ENCODE results near the gene CSNK2A1. TPM values are rescaled to one million over a fixed set of nuclear protein-coding genes. Genes with fewer than 3 reads are reported as not detected.

Gene CSNK2A1
- polyA plus RNA-seq, 1 donor: 120 TPM

DNA sequence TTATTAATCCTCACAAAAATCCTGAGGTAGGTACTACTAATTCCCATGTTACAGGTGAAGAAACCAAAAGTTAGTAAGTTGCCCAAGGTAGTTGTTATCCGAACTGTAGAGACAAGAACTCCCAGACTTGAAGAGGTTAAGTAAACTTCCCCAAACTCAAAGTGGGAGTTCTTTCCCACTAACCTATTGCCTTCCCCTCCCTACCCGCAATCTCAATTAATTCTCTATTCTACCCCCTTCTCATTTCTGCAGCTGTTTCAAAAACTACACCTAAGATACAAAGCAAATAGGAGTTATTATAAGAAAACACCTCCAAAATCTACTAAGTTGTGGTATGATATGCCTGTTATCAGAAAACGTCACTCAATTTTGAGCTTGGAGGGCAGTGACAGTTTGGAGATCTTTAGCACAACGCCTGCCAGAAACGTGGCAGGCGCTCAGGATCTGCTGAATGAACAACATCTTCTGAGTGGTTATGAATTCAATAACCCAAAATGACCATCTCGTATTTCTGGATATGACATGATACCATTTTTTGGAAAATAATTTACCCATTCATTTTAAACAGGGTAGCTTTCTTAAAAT lies 7.1 kb downstream of the CSNK2A1 start:
- H3K4me3 ChIP-seq (ENCODE audit: low read length): peak overlapping the region; percentile 7
- no peaks in the 10 kb centered on the region for H3K9me3 ChIP-seq (ENCODE audit: control insufficient read depth, low read depth, low read length)
- 32% methylated on average over 4 of the region's 7 CpGs for WGBS (ENCODE audit: insufficient coverage, low lambda C conversion rate)
- no peaks in the 10 kb centered on the region for H3K27me3 ChIP-seq (ENCODE audit: control insufficient read depth, insufficient read depth, low read length)
- peaks cover 47% of the 10 kb centered on the region for H3K4me1 ChIP-seq (ENCODE audit: control insufficient read depth, insufficient read depth, low read length)
- H3K36me3 ChIP-seq (ENCODE audit: control insufficient read depth, insufficient read depth, low read length): no peaks in the 10 kb centered on the region
- H3K27ac ChIP-seq (ENCODE audit: low read length): peak overlapping the region; percentile 70
- no peak for DNase-seq

DNA sequence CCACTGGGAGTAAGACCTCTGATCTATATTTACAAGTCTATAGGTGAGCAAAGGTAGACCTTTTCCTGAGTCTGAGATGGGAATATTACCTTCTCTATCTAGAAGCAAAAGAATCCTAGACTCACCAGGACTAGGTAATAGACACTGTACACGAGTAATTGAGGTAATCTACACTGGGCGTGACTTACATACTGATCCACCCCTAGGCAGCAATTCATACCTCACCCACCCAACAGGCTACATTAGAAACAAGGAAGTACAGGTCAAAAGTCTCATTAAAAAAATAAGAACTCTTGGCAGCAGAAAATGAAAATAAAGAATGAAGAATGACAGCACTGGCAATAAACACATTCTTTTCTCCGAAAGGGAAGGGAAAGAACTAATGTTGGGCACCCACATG lies 7.6 kb downstream of the CSNK2A1 start:
- Histone ChIP-seq H3K27me3 (ENCODE audit: control insufficient read depth, insufficient read depth, low read length) (no peaks in the 10 kb centered on the region), H3K4me3 (ENCODE audit: low read length) (peak overlapping the region; percentile 7), H3K36me3 (ENCODE audit: control insufficient read depth, insufficient read depth, low read length) (no peaks in the 10 kb centered on the region), H3K9me3 (ENCODE audit: control insufficient read depth, low read depth, low read length) (no peaks in the 10 kb centered on the region), H3K4me1 (ENCODE audit: control insufficient read depth, insufficient read depth, low read length) (peaks cover 49% of the 10 kb centered on the region), H3K27ac (ENCODE audit: low read length) (peak overlapping the region; percentile 84)
- no CpG with 5 or more reads among the region's 3 CpGs for WGBS (ENCODE audit: insufficient coverage, low lambda C conversion rate)
- DNase-seq: peak; percentile 81 to 92

DNA sequence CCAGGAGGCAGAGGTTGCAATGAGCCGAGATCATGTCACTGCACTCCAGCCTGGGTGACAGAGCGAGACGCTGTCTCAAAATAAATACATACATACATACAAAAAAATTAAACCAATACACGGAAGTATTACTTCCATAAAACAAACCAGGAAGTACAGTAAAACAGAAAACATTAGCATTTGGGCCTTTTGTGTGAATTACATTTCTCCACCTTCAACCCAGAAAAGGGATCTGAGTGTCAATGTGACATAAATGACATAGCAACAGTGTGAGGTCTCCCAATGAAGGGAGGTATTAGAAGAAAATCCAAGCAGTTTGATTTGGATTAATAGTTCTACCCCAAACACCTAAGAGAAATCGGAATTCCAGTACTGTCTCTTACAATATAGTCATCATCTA lies 10.1 kb downstream of the CSNK2A1 start:
- Histone ChIP-seq H3K27me3 (ENCODE audit: control insufficient read depth, insufficient read depth, low read length) (no peaks in the 10 kb centered on the region), H3K36me3 (ENCODE audit: control insufficient read depth, insufficient read depth, low read length) (peaks cover 6% of the 10 kb centered on the region), H3K4me1 (ENCODE audit: control insufficient read depth, insufficient read depth, low read length) (peaks cover 44% of the 10 kb centered on the region), H3K9me3 (ENCODE audit: control insufficient read depth, low read depth, low read length) (no peaks in the 10 kb centered on the region), H3K27ac (ENCODE audit: low read length) (no peak overlapping the region), H3K4me3 (ENCODE audit: low read length) (no peak overlapping the region)
- WGBS (ENCODE audit: insufficient coverage, low lambda C conversion rate): no CpG with 5 or more reads among the region's 5 CpGs
- DNase-seq: no peak

DNA sequence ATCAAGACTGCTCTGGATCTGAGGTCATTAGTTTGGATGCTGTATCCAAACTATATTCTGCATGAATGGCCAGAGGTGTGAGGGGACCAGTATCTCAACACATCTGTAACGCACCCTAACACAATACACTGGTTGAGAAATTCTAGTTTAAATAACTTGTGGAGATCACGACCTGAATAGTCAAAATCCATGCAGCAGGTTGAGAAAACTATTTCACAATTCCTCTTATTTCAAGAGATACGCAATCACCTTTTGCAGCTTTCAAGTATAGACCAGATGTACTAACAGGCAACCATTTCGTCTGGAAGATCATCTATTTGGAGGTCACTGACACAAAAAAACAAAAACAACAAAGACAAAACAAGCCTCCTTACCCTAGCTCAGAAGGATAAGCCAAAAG lies 11.1 kb downstream of the CSNK2A1 start:
- no peak for DNase-seq
- H3K27me3 ChIP-seq (ENCODE audit: control insufficient read depth, insufficient read depth, low read length): no peaks in the 10 kb centered on the region
- H3K36me3 ChIP-seq (ENCODE audit: control insufficient read depth, insufficient read depth, low read length): peaks cover 6% of the 10 kb centered on the region
- H3K4me1 ChIP-seq (ENCODE audit: control insufficient read depth, insufficient read depth, low read length): peaks cover 49% of the 10 kb centered on the region
- no peak overlapping the region for H3K4me3 ChIP-seq (ENCODE audit: low read length)
- no peaks in the 10 kb centered on the region for H3K9me3 ChIP-seq (ENCODE audit: control insufficient read depth, low read depth, low read length)
- WGBS (ENCODE audit: insufficient coverage, low lambda C conversion rate): 50% methylated on average over 1 of the region's 4 CpGs
- no peak overlapping the region for H3K27ac ChIP-seq (ENCODE audit: low read length)

DNA sequence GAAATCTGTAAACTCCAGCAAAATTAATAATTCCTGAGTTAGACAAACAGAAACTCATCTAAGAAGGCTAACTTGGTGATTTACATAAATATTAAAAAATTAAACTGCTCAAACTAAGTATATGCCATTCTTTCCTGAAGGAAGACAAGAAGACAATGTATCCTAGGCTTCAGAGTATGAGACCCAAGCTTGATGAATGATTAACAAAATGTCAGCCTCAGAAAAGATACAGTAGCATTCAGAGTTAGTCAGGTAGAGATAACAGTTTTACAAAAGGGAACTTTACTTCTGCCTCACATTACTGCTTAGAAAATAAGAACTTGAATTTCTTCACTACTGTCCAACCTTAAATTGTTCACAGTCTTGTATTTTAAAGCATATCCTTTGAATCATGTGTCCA lies 12.0 kb downstream of the CSNK2A1 start:
- peak in 1 of 2 donors; percentile 54 for DNase-seq
- Histone ChIP-seq H3K4me1 (ENCODE audit: control insufficient read depth, insufficient read depth, low read length) (peaks cover 42% of the 10 kb centered on the region), H3K27ac (ENCODE audit: low read length) (peak overlapping the region; percentile 31), H3K4me3 (ENCODE audit: low read length) (no peak overlapping the region), H3K9me3 (ENCODE audit: control insufficient read depth, low read depth, low read length) (peaks cover 2% of the 10 kb centered on the region), H3K27me3 (ENCODE audit: control insufficient read depth, insufficient read depth, low read length) (no peaks in the 10 kb centered on the region), H3K36me3 (ENCODE audit: control insufficient read depth, insufficient read depth, low read length) (peaks cover 9% of the 10 kb centered on the region)

DNA sequence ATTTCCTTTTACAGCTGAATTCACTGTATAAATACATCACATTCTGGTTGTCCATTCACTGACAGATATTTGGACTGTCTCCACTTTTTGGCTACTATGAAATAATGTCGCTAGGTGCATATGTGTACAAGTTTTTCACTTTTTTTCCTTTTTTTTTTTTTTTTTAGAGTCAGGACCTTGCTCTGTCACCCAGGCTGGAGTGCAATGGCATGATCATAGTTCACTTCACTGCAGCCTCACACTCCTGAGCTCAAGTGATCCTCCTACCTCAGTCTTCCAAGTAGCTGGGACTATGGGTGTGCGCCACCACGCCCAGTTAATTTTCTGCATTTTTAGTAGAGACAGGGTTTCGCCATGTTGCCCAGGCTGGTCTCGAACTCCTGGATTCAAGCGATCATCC lies 13.3 kb downstream of the CSNK2A1 start:
- Histone ChIP-seq H3K4me3 (ENCODE audit: low read length) (no peak overlapping the region), H3K27ac (ENCODE audit: low read length) (peak overlapping the region; percentile 13), H3K36me3 (ENCODE audit: control insufficient read depth, insufficient read depth, low read length) (peaks cover 15% of the 10 kb centered on the region), H3K9me3 (ENCODE audit: control insufficient read depth, low read depth, low read length) (peaks cover 2% of the 10 kb centered on the region), H3K27me3 (ENCODE audit: control insufficient read depth, insufficient read depth, low read length) (no peaks in the 10 kb centered on the region), H3K4me1 (ENCODE audit: control insufficient read depth, insufficient read depth, low read length) (peaks cover 32% of the 10 kb centered on the region)
- peak; percentile 44 to 53 for DNase-seq
- 83% methylated on average over 1 of the region's 6 CpGs for WGBS (ENCODE audit: insufficient coverage, low lambda C conversion rate)

DNA sequence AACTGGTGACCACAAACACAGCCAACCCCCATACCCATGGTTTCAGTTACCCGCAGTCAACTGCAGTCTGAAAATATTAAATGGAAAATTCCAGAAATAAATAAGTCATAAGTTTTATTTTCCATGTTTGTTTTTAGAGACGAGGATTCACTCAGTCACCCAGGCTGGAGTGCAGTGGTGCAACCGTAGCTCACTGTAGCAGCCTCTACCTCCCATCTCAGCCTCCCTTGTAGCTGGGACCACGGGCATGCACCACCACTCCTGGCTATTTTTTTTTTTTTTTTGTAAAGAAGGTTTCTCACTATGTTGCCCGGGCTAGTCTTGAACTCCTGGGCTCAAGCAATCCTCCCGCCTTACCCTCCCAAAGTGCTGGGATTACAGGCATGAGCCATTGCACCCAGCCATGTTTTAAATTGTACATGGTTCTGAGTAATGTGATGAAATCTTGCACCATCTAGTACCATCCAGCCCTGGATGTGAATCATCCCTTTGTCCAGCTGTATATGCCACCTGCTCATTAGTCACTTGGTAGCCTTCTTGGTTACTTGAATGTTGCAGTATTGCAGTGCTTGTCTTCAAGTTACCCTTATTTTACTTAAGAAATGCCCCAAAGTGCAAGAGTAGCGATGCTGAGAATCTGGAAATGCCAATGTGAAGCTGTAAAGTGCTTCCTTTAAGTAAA lies 14.5 kb downstream of the CSNK2A1 start:
- no peaks in the 10 kb centered on the region for H3K27me3 ChIP-seq (ENCODE audit: control insufficient read depth, insufficient read depth, low read length)
- H3K9me3 ChIP-seq (ENCODE audit: control insufficient read depth, low read depth, low read length): peaks cover 2% of the 10 kb centered on the region
- peaks cover 22% of the 10 kb centered on the region for H3K4me1 ChIP-seq (ENCODE audit: control insufficient read depth, insufficient read depth, low read length)
- peaks cover 18% of the 10 kb centered on the region for H3K36me3 ChIP-seq (ENCODE audit: control insufficient read depth, insufficient read depth, low read length)
- no peak for DNase-seq
- H3K4me3 ChIP-seq (ENCODE audit: low read length): no peak overlapping the region
- WGBS (ENCODE audit: insufficient coverage, low lambda C conversion rate): 100% methylated on average over 1 of the region's 7 CpGs
- no peak overlapping the region for H3K27ac ChIP-seq (ENCODE audit: low read length)

DNA sequence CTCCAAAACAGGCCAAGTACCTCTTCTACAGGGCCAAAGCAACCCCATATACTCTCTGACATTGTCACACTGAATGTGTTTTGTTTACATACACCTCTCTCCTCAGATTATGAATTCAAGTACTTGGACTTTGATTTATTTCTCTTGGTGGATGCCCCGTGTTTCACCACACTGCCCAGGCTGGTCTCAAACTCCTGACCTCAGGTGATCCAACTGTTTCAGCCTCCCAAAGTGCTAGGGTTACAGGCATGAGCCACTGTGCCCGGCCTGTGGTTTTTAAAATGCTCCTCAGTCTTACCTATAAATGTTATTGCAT lies 16.1 kb downstream of the CSNK2A1 start:
- no CpG with 5 or more reads among the region's 2 CpGs for WGBS (ENCODE audit: insufficient coverage, low lambda C conversion rate)
- peaks cover 2% of the 10 kb centered on the region for H3K9me3 ChIP-seq (ENCODE audit: control insufficient read depth, low read depth, low read length)
- peaks cover 22% of the 10 kb centered on the region for H3K4me1 ChIP-seq (ENCODE audit: control insufficient read depth, insufficient read depth, low read length)
- H3K27me3 ChIP-seq (ENCODE audit: control insufficient read depth, insufficient read depth, low read length): no peaks in the 10 kb centered on the region
- DNase-seq: peak in 1 of 2 donors; percentile 49
- peaks cover 24% of the 10 kb centered on the region for H3K36me3 ChIP-seq (ENCODE audit: control insufficient read depth, insufficient read depth, low read length)
- H3K4me3 ChIP-seq (ENCODE audit: low read length): no peak overlapping the region
- no peak overlapping the region for H3K27ac ChIP-seq (ENCODE audit: low read length)

DNA sequence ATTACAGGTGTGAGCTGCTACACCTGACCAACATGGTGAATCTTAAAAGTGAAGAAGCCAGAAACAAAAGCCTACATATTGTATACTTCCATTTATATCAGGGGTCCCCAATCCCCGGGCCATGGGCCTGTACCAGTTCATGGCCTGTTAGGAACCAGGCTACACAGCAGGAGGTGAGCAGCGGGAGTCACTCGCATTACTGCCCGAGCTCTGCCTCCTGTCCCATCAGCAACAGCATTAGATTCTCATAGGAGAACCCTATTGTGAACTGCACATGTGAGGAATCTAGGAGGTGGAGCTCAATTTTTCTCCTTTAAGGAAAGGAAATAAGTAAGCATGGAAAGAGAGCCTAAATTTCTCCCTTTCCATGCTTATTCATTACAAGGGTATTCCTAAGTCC lies 21.7 kb downstream of the CSNK2A1 start:
- no peak overlapping the region for H3K4me3 ChIP-seq (ENCODE audit: low read length)
- H3K9me3 ChIP-seq (ENCODE audit: control insufficient read depth, low read depth, low read length): peaks cover 8% of the 10 kb centered on the region
- H3K27me3 ChIP-seq (ENCODE audit: control insufficient read depth, insufficient read depth, low read length): no peaks in the 10 kb centered on the region
- H3K27ac ChIP-seq (ENCODE audit: low read length): no peak overlapping the region
- DNase-seq: no peak
- no peaks in the 10 kb centered on the region for H3K4me1 ChIP-seq (ENCODE audit: control insufficient read depth, insufficient read depth, low read length)
- H3K36me3 ChIP-seq (ENCODE audit: control insufficient read depth, insufficient read depth, low read length): peaks cover 26% of the 10 kb centered on the region
- WGBS (ENCODE audit: insufficient coverage, low lambda C conversion rate): no CpG with 5 or more reads among the region's 4 CpGs

DNA sequence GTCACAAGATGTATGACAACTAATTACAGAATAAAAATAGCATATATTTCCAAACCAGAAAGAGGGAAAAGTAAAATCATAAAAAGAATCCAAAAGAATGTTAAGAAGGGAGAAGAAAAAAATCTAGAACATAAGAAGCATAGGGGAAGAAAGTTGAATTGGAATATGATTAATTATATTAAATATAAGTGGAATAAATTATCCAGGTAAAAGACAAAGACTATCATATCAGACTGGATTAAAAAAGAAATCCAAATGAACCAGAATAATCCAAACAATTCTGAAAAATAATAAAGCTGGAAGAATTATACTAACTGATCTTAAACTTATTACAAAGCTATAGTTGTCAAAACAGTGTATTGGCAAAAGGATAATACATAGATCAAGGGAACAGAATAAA lies 23.6 kb downstream of the CSNK2A1 start:
- no peaks in the 10 kb centered on the region for H3K27me3 ChIP-seq (ENCODE audit: control insufficient read depth, insufficient read depth, low read length)
- no peak overlapping the region for H3K27ac ChIP-seq (ENCODE audit: low read length)
- peaks cover 20% of the 10 kb centered on the region for H3K36me3 ChIP-seq (ENCODE audit: control insufficient read depth, insufficient read depth, low read length)
- H3K4me3 ChIP-seq (ENCODE audit: low read length): no peak overlapping the region
- H3K4me1 ChIP-seq (ENCODE audit: control insufficient read depth, insufficient read depth, low read length): no peaks in the 10 kb centered on the region
- no peak for DNase-seq
- peaks cover 7% of the 10 kb centered on the region for H3K9me3 ChIP-seq (ENCODE audit: control insufficient read depth, low read depth, low read length)

DNA sequence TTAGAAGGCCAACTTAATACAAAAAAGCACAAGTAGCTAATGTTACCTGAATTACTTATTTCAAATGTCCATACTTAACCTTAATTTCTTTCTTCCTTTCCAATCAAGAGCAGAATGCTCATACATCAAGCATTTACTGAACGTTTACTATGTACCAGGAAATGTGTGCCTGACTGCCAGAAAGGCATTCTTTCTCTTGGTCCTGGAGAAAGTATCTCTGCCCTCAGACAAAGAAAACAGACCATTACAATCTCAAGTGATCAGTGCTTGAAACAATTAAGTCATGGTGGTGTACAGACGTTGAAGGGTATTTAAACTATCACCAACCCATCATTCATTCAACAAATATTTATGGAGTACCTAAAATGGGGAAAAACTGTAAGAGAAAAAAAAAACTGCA lies 26.4 kb downstream of the CSNK2A1 start:
- no peaks in the 10 kb centered on the region for H3K4me1 ChIP-seq (ENCODE audit: control insufficient read depth, insufficient read depth, low read length)
- peaks cover 11% of the 10 kb centered on the region for H3K36me3 ChIP-seq (ENCODE audit: control insufficient read depth, insufficient read depth, low read length)
- DNase-seq: no peak
- H3K4me3 ChIP-seq (ENCODE audit: low read length): no peak overlapping the region
- peaks cover 7% of the 10 kb centered on the region for H3K9me3 ChIP-seq (ENCODE audit: control insufficient read depth, low read depth, low read length)
- WGBS (ENCODE audit: insufficient coverage, low lambda C conversion rate): 20% methylated on average over 1 of the region's 2 CpGs
- H3K27ac ChIP-seq (ENCODE audit: low read length): no peak overlapping the region
- H3K27me3 ChIP-seq (ENCODE audit: control insufficient read depth, insufficient read depth, low read length): no peaks in the 10 kb centered on the region

Measured in large intestine (tissue), 3 donors.